Measurements from ENCODE around the gene MAPKAP1.

MAPKAP1 gene

GRCh38 chr9:125561509-125562148, 145.4 kb downstream of the MAPKAP1 start:
- TF ChIP-seq TCF12 (IDR thresholded peaks at IDR 0.05; ENCODE audit: low read depth): no peak
- no peak for TF ChIP-seq TEAD4 (IDR thresholded peaks at IDR 0.05)
- TF ChIP-seq REST (IDR thresholded peaks at IDR 0.05; ENCODE audit: low read depth): no peak
- TF ChIP-seq, protein P1, sequence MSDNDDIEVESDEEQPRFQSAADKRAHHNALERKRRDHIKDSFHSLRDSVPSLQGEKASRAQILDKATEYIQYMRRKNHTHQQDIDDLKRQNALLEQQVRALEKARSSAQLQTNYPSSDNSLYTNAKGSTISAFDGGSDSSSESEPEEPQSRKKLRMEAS (IDR thresholded peaks at IDR 0.05): no peak
- TF ChIP-seq USF1 (IDR thresholded peaks at IDR 0.05): no peak
- TF ChIP-seq CREB1 (IDR thresholded peaks at IDR 0.05; ENCODE audit: low read depth): no peak
- no peak for TF ChIP-seq FOXM1 (IDR thresholded peaks at IDR 0.05; ENCODE audit: borderline replicate concordance, low read depth)
- no peak for TF ChIP-seq TAF1 (IDR thresholded peaks at IDR 0.05; ENCODE audit: low read depth)
- no peak for TF ChIP-seq ZBTB7A (IDR thresholded peaks at IDR 0.05; ENCODE audit: low read depth)
- TF ChIP-seq NFIC (IDR thresholded peaks at IDR 0.05): no peak
- no peak for TF ChIP-seq EP300 (IDR thresholded peaks at IDR 0.05; ENCODE audit: borderline replicate concordance)
- TF ChIP-seq EGR1 (IDR thresholded peaks at IDR 0.05): no peak
- no peak for TF ChIP-seq RAD21 (IDR thresholded peaks at IDR 0.05; ENCODE audit: low read depth)
- no peak for TF ChIP-seq YY1 (IDR thresholded peaks at IDR 0.05; ENCODE audit: low read depth)
- TF ChIP-seq CEBPB (IDR thresholded peaks at IDR 0.05): no peak

DNA sequence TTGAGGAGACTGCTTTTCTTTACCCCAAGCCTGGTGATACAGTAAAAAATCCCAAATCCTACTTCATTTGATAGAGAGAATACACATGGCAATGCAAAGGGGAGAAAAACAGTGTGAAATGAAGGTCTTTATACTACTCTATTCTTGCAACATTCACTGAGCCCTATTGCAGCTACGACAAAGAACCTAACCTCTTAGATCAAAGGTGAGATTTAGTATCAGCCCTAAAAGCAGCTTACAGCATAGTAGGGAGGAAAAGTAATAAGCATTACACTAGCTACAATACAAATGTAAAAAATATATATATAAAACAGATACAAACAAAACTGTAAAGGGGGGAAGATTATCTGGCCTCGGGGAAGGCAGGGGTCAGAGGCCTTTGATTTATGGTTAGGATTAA, 147.1 kb downstream of the MAPKAP1 start:
- TF ChIP-seq USF1 (IDR thresholded peaks at IDR 0.05) (no peak), ZBTB7A (IDR thresholded peaks at IDR 0.05; ENCODE audit: low read depth) (no peak)
- TF ChIP-seq, protein P1 (IDR thresholded peaks at IDR 0.05): no peak

DNA sequence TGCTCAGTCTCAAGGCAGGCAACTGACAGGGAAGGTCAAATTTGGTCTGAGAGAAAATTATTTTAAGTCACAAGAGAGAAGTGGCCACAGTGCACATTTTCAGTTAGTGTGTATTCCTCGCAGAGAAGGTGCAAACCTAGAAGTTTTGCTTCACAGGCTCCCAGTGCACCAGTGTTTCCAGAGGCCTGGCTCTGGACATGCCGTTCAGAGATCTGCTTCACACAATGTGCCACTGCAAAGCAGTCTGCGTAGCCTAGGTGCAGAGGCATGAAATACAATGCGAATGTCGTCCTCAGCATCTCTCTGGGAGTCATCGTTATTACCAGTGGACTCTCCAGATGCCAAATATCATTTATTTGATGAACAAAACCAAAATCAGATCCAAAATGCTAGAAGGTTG, 147.8 kb downstream of the MAPKAP1 start:
- TF ChIP-seq YY1 (IDR thresholded peaks at IDR 0.05; ENCODE audit: low read depth) (no peak), FOXM1 (IDR thresholded peaks at IDR 0.05; ENCODE audit: borderline replicate concordance, low read depth) (no peak), RAD21 (IDR thresholded peaks at IDR 0.05; ENCODE audit: low read depth) (no peak), EGR1 (IDR thresholded peaks at IDR 0.05) (no peak), ZBTB7A (IDR thresholded peaks at IDR 0.05; ENCODE audit: low read depth) (no peak), USF1 (IDR thresholded peaks at IDR 0.05) (no peak), TCF12 (IDR thresholded peaks at IDR 0.05; ENCODE audit: low read depth) (no peak), TEAD4 (IDR thresholded peaks at IDR 0.05) (no peak), TAF1 (IDR thresholded peaks at IDR 0.05; ENCODE audit: low read depth) (no peak), CREB1 (IDR thresholded peaks at IDR 0.05; ENCODE audit: low read depth) (no peak), REST (IDR thresholded peaks at IDR 0.05; ENCODE audit: low read depth) (no peak), CEBPB (IDR thresholded peaks at IDR 0.05) (no peak), NFIC (IDR thresholded peaks at IDR 0.05) (no peak), EP300 (IDR thresholded peaks at IDR 0.05; ENCODE audit: borderline replicate concordance) (no peak)
- TF ChIP-seq, protein P1 (IDR thresholded peaks at IDR 0.05): no peak

- TF ChIP-seq RAD21 (IDR thresholded peaks at IDR 0.05; ENCODE audit: low read depth) (peak; percentile 76), FOXM1 (IDR thresholded peaks at IDR 0.05; ENCODE audit: borderline replicate concordance, low read depth) (no peak)
Measured at GRCh38 chr9:125558453-125559092, 148.4 kb downstream of the MAPKAP1 start.

DNA sequence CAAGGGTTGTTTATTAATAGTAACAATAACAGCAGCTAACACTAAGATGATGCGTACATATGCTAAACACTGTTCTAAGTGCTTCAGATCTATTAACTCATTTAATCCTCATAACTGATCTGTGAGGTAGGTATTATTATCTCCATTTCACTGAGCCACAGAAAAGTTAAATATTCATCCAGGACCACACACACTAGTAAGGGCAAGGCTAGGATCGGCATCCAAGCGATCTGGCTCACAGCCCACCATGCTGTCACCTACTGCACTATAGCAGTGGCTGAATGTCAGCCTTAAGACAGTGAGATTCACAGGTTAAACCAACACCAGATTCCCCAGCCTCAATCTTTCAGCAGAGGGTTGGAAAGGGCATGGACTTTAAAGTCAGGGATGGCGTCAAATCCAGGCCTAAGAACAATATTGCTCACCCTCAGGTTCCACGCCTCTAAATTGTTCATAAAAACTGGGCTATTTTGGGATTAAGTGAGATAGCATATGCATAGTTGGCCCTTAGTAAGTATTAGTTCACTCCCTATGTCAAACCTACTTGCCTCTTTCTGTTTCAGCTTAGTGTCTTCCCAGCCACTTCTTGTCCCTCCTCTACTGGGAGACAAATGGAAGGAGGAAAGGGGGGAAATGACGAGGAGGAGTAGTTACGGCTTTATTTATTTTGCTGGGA, 150.8 kb downstream of the MAPKAP1 start:
- TF ChIP-seq CEBPB (IDR thresholded peaks at IDR 0.05) (no peak), CREB1 (IDR thresholded peaks at IDR 0.05; ENCODE audit: low read depth) (no peak), TAF1 (IDR thresholded peaks at IDR 0.05; ENCODE audit: low read depth) (no peak)
